HG03103 (cell line): ENCODE results near the gene POP4.
A peak's percentile ranks its signal among the peaks of the same experiment; 100 is the strongest.
"Not testable (repeated sequence)": the region's sequence is repeated elsewhere in the genome, so short reads cannot be mapped to it uniquely, and the experiment has no call there.

Experiments used
- ATAC-seq: cut with Tn5 transposase; IDR thresholded peaks from one replicate; pipeline ENCODE4 v1.9.1; 2021; ENCODE audit warnings: low read depth; ENCODE audit not compliant: unreplicated experiment

Gene POP4

GRCh38 chr19:29610574-29611271, 4.6 kb downstream of the POP4 start:
- ATAC-seq = peak; percentile 70

DNA sequence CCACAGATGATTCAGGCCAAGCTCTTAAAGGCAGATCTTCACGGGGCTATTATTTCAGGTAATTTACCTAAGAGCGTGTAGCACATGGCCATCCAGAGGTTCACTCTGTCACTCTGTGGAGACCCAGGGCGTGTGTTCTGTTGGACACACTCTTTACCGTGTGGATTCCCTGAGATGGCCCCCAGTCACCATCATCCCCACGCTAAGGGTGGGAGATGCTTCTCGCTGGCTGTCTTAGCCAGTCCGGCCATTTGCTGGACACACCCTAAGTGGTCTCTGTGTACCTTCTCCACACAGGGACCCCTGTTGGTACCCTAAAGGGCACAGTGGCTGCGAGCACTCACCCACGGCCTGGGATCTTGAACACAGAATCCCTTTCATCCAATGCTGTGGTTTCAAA, 6.0 kb downstream of the POP4 start:
- ATAC-seq = no peak

DNA sequence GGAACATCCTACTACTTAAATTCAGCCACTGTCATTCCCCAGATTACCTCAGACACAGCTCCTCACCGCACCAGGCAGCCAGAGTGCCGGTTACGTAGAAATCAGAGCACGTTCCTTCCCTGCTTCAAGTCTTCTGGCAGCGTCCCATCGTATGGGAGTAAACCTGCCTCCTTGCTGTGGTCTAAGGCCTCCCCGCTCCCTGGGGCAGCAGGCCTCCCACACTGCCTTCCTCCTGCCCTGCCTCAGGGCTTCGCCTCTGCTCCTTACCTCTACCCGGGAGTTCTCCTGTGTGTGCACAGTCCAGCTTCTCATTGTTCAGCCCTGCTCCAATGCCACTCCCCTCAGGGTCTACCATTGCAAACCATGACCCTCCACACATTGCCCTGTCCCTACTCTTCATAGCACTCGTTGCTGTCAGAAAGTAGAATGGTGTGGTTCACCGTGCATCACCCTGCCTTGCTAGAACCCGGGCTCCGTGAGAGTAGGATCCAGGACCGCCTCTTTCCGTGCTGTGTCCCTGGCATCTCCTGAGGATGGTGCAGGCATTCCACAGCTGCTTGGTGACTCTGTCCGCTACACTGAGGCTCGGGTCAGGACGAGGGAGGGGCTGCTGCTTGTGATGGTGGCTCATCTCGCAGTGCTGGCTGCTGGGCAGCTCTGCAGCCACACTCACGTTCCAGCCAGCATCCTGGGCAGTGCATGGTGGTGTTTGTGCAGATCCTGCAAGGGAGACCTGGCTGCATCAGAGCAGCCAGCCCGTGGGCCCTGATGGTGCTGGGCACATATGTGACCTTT, 6.9 kb downstream of the POP4 start:
- no peak for ATAC-seq

DNA sequence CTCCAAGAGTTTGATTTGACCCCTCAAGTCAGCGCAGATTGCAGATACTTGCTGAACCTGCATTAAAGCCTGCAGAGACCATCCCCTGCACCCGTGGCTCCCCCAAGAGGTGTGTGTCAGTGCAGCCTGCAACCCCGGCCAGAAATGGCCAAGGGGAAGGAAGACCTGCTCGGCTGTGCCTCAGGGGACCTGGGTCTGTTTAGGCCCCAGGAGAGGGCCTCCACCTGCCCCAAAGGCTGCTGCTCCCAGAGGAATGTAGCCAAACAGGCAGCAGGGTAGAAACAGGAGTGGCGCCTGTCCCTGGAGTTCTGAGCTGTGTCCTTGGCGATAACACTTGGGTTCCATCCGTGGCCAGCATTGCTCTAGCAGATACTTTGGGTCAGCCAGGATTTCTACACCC, 8.0 kb downstream of the POP4 start:
- ATAC-seq = no peak

DNA sequence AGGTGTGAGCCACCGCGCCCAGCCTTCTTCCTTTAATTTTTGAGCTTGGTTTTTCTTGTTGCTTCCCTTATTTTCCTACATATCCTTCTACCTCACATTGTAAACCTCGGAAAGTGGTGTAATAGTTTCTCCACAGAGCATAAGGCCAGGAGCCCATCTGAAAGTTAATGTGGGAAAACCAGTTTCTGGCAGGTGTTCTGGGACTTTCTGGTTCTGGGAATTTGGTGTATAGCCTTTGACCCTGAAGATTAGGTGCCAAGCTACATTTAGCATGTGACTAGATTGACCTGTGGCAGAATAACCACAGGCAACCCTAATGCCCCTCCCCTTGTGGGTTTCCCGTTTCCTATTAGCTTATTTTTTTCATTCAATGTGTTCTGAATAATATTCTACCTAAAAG, 8.7 kb downstream of the POP4 start:
- no peak for ATAC-seq

DNA sequence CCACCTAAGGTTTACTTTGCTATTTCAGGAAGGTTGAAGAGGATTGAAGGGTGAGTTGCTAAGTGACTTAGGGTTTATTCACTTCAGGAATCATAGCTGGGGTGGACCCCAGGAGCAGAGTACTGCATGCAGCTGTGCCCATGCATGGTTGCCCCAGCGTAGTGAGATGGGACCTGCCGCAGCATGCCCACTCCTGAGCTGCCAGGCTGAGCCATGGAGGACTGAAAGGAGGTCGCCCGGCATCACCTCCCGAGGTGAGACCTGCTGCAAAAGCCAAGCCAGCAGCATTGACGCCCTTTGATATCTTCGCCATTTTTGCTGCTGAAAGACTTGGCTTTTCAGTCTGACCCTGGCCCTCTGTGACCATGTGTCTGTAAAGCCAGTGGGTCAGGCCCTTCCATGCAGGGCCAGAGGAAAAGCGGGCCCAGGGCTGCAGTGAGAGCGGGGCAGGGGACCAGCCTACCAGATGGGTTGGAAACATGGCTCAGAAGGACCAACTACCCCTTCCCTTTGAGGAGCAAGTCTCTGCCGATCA, 9.9 kb downstream of the POP4 start:
- no peak for ATAC-seq

DNA sequence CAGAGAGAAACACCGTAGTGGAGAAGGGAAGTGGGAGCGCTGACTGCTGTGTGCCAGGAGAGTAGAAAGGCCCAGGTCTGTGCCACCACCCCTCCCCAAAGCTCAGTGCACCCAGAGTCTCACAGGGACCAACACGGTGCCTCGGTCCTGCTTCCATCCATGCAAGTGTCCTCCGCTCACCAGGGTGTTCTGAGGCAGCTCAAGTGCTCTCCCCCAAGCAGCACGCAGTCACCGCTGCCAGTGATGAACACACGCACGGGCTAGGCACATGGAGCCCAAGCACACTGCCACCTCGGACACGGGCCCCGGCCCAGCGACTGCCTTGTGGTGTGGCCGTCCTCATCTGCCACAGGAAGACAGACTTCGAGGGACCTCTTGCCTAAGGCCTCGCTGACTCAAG, 10.5 kb downstream of the POP4 start:
- no peak for ATAC-seq

DNA sequence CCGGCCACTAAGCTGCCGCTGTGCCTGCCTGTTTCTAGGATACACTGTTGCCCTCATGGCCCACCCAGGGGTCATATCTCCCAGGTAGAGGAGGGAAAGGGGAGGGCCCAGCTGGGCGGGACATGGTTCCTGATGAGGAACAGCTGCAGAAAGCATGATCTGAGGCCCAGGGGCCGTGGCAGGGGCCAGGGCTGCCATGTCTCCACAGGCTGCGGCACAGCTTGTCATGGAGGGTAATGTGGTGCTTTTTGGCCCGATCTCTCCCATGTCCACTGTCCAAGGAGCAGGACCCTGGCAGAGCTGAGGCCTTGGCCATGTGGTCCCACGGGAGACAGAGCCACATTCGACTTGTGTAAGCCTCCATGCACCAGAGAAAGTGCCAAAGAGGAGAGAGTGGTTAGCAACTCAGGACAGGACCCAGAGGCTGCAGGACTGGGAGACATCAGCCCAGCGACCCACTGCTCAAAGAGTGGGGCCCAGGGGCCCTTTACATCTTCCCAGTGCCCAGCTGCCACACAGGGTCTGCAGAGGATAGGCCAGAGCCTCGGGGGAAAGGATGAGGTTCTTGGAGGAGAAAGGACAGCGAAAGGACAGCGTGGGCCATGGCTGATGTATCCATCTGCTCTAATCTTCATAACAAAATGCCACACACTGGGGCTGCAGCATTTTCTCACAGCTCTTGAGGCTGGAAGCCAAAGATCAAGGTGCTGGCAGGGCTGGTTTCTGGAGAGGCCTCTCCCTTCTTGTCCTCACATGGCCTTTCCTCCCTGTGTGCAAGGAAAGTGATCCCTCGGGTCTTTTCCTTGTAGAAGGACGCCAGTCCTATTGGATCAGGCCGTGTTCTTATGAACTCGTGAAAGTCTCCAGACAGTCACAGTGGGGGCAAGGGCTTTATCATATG, 11.5 kb downstream of the POP4 start:
- no peak for ATAC-seq

- no peak for ATAC-seq
Measured at GRCh38 chr19:29618434-29618833, 12.4 kb downstream of the POP4 start.

DNA sequence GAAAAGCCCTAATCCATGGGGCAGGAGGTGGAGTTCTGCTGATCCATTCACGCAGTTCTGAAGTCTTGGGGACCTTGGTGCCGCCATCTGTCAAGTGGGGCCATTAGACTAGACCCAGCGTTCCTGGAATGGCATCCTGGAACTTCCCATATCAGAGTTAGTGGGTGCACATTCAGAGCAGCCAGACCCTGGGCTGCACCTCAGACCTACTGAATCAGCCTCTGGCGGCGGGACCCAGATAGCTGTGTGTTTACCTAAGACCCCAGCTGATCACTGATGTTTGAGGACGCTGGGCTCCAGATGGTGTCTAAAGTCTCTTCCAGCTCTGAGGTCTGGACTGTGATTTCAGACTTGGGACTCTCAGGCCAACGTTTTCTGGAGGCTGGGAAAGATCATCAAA, 12.8 kb downstream of the POP4 start:
- ATAC-seq = no peak

DNA sequence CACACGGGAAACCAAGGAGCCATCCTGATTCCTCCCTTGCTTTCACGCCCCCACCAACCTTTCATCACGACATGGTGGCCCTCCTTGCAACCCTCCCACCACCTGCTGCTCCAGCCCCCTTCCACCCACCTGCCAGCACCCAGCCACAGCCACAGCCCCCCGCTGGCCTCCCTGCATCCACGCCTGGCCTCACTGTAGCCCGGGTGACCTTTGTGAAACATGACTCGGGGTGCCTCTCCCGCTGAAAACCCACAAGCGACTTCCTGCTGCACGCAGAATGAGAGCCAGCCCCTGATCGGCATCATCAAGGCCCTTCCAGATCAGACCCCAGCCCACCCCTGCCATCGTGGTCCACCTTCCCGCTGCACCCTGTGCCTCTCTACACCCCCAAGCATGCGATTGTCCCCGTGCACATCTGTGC, 14.9 kb downstream of the POP4 start:
- ATAC-seq = no peak

- no peak for ATAC-seq
Measured at GRCh38 chr19:29622166-29623070, 16.3 kb downstream of the POP4 start.

DNA sequence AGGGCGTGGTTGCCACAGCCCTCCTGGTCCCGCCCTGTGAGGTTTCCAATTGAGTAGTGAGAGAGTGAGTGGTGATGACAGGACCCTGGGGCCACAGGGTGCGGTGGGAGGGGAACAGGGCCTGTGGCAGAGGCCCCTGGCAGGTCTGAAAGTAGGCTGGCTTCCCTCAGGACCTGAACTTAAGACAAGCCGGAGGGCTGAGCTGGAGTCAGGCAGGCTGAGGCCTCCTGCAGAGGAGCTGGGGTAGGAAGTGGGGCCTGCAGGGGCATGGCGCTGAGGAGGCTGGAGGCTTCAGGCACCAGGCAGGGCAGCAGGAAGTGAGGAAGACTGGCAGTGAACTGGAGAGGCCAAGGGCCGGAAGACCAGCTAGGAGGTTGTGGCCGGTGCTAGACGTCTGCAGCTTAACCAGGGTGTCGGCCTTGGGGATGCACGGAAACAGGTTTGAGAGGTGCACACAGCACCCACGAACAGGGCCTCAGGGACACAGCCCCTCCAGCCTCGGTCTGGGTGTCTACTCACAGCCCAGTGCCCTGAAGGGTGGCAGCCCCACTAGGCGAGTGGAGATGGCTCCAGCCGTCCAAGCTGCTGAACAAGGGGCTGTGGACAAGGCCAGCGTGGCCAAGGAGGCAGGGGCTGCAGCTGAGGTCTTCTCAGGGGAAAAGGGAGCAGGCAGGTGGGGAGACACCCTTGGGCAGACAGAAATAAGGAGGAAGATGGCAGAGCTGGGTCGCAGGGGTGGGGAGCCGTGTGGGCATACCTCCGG, 17.8 kb downstream of the POP4 start:
- no peak for ATAC-seq

- ATAC-seq = no peak
Measured at GRCh38 chr19:29624489-29625185, 18.6 kb downstream of the POP4 start.

DNA sequence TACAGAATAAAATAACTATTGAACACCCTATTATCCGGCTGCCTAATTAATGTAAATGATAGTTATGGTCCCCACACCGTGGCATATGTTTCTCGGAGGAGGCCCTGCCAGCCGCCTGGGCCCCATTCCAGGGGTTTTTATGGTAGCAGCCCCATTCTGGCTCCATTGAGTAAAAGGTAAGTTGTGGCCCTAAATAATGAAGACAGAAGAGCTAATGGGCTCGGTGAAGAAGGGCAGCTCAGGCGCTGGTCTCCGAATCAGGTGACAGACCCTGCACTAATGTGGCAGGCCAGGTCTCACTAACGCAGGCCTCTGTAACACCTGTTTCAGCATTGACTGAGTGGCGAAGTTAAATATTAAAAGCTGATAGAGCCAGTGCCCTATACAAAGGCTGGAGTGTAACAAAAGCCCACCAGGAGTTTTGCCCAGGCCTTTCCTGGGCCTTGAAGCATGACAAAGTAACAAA, 19.1 kb downstream of the POP4 start:
- ATAC-seq = no peak

DNA sequence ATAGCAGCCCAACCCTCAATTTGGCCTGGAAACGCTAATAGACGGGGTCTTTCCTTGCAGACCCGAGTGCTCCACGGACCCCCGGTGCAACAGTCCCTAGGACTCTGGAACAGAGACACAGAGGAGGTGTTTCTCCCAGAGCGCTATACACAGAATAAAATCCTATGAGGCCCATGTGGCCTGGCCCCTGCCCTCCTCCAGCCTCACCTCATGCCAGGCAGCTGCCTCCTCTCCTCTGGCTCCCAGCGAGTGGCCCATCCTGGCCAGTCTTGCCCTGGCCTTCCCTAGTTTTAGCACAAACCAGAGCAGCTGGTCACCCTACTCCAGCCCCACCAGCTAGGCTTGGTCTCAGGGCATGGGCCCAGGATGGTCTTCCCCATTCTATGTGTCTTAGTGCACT, 20.3 kb downstream of the POP4 start:
- ATAC-seq = no peak

GRCh38 chr19:29626832-29627231, 20.7 kb downstream of the POP4 start:
- not testable (repeated sequence) for ATAC-seq

DNA sequence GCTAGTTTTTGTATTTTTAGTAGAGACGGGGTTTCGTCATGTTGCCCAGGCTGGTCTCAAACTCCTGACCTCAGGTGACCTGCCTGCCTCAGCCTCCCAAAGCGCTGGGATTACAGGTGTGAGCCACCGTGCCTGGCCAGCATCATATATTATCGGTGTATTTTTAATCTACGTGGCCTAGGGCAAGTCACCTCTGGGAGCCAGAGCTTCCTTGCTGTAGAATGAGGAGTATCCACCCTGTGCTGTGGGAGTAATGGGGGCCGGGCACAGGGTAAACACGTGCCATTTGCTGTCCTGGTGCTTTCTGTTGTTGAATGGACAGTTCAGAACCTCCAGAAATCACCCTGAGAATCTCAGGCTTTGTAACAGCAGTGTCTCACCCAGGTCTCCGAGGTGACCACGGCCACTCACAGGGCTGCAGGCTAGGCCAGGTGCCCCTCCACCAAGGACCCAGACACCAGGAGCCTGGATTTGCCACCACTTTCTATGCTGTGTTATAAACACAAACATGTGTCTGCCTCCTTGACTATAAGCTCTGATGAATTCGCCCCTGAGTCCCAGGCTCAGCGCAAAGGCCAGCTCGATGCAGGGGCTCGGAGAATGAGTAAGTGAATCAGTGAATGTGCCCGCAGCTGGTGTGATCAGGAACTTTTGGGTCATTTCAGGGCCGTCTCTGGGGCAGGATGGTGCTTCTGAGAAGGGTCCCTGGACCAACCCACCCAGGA, 22.7 kb downstream of the POP4 start:
- ATAC-seq = no peak
